CD4-positive, alpha-beta T cell treated with Interleukin-15 for 1 hour (primary cell): ENCODE results near the gene ZNF839.
A peak's percentile ranks its signal among the peaks of the same experiment; 100 is the strongest.
"Not testable (repeated sequence)": the region's sequence is repeated elsewhere in the genome, so short reads cannot be mapped to it uniquely, and the experiment has no call there.

ENCODE experiments used
- DNase-seq: peaks from one replicate; pipeline ENCODE4 v3.0.0-alpha.2; 2020

Gene ZNF839

GRCh38 chr14:102319351-102320032 lies at the start of gene ZNF839:
Gene ZNF839, plus strand, starts transcription at chr14:102319746. Its CDS starts 20 bp downstream, at chr14:102319766.
- DNase-seq, result peak; percentile 93

- DNase-seq, result no peak
Measured at GRCh38 chr14:102272392-102272791, 47.2 kb upstream of the ZNF839 start.

GRCh38 chr14:102275866-102276265 lies 43.7 kb upstream of the ZNF839 start:
- no peak for DNase-seq

DNA sequence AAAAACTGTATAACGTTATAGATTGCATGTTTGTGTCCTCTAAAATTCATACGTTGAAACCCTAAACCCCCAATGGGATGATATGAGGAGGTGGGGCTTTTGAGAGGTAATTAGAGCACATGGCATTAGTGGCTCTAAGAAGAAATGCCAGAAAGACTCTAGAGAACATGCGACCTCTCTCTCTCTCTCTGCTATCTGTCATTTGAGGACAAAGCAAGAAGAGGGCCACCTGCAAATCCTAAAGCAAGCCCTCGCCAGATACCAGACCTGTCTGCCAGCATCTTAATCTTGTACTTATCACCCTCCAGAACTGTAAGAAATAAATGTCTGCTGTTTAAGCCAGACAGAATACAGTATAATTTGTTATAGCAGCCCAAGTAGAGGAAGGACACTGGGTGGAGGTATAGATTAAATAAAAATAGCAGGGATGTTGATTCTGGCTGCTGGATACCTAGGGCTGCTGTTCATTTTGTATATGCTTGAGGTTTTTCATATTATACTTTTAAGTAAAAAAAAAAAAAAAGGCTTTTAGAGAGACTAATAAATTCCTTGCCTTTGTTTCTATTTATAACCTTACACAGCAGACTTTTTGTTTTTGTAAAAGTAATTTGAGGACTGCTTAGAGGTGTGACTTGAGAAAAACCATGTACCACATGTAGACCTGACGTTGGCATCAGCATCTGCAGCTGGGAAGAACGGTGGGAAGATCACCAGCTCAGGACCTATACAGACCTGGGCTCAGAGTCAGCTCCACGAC lies 41.5 kb upstream of the ZNF839 start:
- DNase-seq, result no peak

DNA sequence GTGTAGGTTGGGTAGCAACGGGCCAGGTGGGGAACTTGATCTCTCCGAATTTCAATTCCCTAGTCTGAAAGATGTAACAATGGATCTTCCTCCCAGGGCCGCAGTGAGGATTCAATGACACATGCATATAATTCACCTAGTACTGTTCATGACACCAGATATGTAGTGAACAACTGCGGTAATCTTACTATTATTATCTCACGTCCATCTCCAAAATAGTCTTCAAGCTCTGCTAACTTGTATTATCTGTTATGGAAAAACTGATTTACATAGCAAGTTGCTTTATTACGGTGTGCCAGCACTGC lies 41.0 kb upstream of the ZNF839 start:
- DNase-seq, result no peak

GRCh38 chr14:102279282-102279681 lies 40.3 kb upstream of the ZNF839 start:
- no peak for DNase-seq

DNA sequence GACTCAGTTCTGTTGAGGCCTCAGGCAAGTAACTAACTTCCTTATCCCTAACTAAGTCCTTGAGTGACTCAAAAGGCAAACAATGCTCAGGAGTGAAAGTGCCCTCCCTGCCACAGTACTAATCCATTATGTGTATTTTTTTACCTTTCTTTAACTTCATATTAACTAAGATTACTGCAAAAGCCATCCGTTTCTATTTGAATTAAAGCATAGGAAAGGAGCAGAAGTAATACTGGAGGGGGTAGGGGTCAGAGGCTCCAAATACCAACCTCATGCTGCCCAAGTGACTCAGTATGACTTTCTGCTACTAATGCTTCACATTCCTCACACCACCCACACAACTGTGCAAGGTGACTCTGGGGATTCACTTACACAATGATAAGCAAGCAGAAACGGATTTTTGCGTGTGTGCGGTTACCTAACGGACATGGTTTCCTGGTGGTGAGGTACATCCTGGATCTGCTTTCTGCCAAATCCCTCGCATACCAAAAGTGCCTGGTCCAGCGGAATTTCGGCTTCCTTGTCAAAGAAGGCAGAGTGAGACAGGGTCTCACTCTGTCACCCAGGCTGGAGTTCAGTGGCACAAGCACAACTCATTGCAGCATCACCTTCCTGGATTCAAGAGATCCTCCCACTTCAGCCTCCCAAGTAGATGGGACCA lies 39.7 kb upstream of the ZNF839 start:
- DNase-seq, result no peak

DNA sequence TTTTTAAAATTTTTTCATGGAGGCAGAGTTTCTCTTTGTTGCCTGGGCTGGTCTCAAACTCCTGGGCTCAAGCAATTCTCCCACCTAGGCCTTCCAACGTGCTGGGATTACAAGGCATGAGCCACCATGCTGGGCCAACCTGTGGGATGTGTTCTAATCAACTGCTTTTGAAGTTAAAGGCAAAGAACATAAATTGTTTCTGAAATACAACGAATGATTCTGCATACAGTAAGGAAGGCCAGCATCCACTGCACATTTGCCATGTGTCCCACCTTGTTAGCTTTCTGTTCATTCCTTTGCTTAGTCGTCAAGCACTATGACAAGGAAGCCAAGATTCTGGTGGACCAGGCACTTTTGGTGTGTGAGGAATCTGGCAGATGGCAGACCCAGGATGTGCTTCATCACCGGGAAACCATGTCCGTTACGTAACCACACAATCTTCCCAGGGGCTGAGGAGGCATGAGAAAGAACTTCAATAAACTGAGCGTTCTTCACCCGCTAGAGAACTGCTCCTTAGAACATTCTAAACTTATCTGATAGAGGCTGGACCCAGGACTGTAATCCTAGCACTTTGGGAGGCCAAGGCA lies 39.1 kb upstream of the ZNF839 start:
- DNase-seq, result no peak

- no peak for DNase-seq
Measured at GRCh38 chr14:102282751-102283465, 36.6 kb upstream of the ZNF839 start.

- no peak for DNase-seq
Measured at GRCh38 chr14:102283631-102284129, 35.9 kb upstream of the ZNF839 start.

DNA sequence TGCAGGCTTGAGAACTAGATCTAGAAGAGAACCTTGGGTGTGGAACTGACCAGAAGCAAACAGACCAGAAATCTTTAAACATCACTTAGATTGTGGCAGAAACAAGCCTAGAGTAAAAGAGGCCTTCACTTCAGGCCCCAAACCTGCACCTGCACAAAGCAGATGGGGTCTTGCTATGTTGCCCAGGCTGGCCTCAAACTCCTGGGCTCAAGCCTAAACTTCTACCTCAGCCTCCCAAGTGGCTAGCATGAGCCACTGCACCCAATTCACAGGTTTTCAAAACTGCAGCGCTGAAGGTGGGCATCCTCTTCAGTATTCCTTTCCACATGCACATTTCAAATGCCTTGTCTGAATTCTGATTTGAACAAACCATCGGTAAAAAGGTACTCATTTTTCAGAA lies 34.4 kb upstream of the ZNF839 start:
- no peak for DNase-seq

GRCh38 chr14:102288139-102288538 lies 31.4 kb upstream of the ZNF839 start:
- no peak for DNase-seq

- no peak for DNase-seq
Measured at GRCh38 chr14:102292441-102292840, 27.1 kb upstream of the ZNF839 start.

GRCh38 chr14:102293781-102294180 lies 25.8 kb upstream of the ZNF839 start:
- no peak for DNase-seq

GRCh38 chr14:102295270-102295669 lies 24.3 kb upstream of the ZNF839 start:
- no peak for DNase-seq

GRCh38 chr14:102297436-102298170 lies 21.9 kb upstream of the ZNF839 start:
- no peak for DNase-seq

DNA sequence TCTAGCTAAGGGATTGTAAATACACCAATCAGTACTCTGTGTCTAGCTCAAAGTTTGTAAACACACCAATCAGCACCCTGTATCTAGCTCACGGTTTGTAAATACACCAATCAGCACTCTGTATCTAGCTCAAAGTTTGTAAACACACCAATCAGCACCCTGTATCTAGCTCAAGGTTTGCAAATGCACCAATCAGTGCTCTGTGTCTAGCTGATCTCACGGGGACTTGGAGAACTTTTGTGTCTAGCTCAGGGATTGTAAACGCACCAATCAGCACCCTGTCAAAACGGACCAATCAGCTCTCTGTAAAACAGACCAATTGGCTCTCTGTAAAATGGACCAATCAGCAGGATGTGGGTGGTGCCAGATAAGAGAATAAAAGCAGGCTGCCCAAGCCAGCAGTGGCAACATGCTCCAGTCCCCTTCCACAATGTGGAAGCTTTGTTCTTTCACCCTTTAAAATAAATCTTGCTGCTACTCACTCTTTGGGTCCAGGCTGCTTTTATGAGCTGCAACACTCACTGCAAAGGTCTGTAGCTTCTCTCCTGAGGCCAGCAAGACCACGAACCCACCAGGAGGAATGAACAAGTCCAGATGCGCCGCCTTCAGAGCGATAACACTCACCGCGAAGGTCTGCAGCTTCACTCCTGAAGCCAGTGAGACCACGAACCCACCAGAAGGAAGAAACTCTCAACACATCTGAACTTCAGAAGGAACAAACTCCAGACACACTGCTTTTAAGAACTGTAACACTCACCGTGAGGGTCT lies 21.1 kb upstream of the ZNF839 start:
- DNase-seq, result not testable (repeated sequence)

DNA sequence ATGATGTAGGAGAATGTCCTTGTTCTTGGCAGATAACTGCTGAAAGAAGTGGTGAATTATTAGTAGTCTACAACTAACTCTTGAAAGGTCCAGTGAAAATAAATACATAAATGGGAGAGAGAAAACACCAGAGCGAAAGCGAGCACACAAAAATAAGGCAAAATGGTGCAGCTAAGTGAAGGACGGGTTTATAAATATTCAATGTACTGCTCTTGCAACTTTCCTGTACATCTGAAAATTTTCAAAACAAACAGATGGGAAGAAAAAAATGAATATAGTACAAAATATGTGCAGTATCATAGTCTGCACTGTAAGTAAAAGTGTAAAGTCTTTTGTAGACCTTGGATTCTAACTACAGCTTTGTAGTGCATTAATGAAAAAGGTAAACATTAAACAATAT lies 15.9 kb upstream of the ZNF839 start:
- no peak for DNase-seq

- peak; percentile 98 for DNase-seq
Measured at GRCh38 chr14:102304611-102305506, 14.7 kb upstream of the ZNF839 start, which contains the start of gene MOK. Gene MOK, minus strand, starts transcription at chr14:102305164. Its CDS starts 196 bp downstream, at chr14:102304968.
